ENCODE results near the gene AHI1.

GRCh38 chr6:135301304-135301703, 196.2 kb downstream of the AHI1 start:
- TF ChIP-seq CTCF (IDR thresholded peaks at IDR 0.05; ENCODE audit: insufficient read depth, low read depth, low read length) (no peak), EZH2 (IDR thresholded peaks at IDR 0.05; ENCODE audit: insufficient read depth, low read length) (no peak)

Data from astrocyte (in vitro differentiated cells and primary cell).